ENCODE results near the gene SMURF2. TPM values are rescaled to one million over a fixed set of nuclear protein-coding genes. Genes with fewer than 3 reads are reported as not detected.

Gene SMURF2
- total RNA-seq, 1 donor from 2014 or later: 69.2 TPM

- Mint-ChIP-seq H3K27ac (ENCODE audit: unreplicated experiment) (no peak overlapping the region), H3K36me3 (ENCODE audit: low read depth, unreplicated experiment) (no peaks in the 10 kb centered on the region), H3K4me3 (ENCODE audit: unreplicated experiment) (no peak overlapping the region), H3K9me3 (ENCODE audit: unreplicated experiment) (no peaks in the 10 kb centered on the region), H3K27me3 (ENCODE audit: unreplicated experiment) (peaks cover 5% of the 10 kb centered on the region), H3K4me1 (ENCODE audit: unreplicated experiment) (peaks cover 30% of the 10 kb centered on the region)
- no peak for TF ChIP-seq CTCF (IDR thresholded peaks at IDR 0.05; ENCODE audit: unreplicated experiment)
- no peak for DNase-seq (ENCODE audit: low spot score)
These were observed 40.7 kb upstream of the SMURF2 start for GRCh38 chr17:64702815-64703214.

DNA sequence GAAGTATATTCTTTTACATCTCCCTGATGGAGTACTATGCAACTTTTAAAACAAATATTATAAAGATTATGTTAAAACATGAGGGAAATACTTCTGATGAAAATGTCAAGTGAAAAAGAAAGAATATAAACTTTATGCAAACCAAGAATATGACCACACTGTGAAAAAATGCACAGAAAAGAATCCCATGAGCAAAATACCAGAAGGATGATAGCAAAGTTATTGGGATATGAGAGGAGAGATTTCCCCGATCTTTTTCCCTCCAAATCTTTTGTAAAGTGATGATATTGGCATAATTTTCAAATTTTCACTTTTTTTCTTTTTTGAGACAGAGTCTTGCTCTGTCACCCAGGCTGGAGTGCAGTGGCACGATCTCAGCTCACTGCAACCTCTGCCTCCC lies 36.6 kb upstream of the SMURF2 start:
- no peak overlapping the region for H3K27ac Mint-ChIP-seq (ENCODE audit: unreplicated experiment)
- H3K27me3 Mint-ChIP-seq (ENCODE audit: unreplicated experiment): peaks cover 1% of the 10 kb centered on the region
- DNase-seq (ENCODE audit: low spot score): no peak
- no peaks in the 10 kb centered on the region for H3K36me3 Mint-ChIP-seq (ENCODE audit: low read depth, unreplicated experiment)
- H3K9me3 Mint-ChIP-seq (ENCODE audit: unreplicated experiment): no peaks in the 10 kb centered on the region
- no peaks in the 10 kb centered on the region for H3K4me1 Mint-ChIP-seq (ENCODE audit: unreplicated experiment)
- TF ChIP-seq CTCF (IDR thresholded peaks at IDR 0.05; ENCODE audit: unreplicated experiment): no peak
- H3K4me3 Mint-ChIP-seq (ENCODE audit: unreplicated experiment): no peak overlapping the region

GRCh38 chr17:64694207-64694606 lies 32.1 kb upstream of the SMURF2 start:
- no peak overlapping the region for H3K27ac Mint-ChIP-seq (ENCODE audit: unreplicated experiment)
- no peaks in the 10 kb centered on the region for H3K9me3 Mint-ChIP-seq (ENCODE audit: unreplicated experiment)
- no peaks in the 10 kb centered on the region for H3K36me3 Mint-ChIP-seq (ENCODE audit: low read depth, unreplicated experiment)
- no peak for TF ChIP-seq CTCF (IDR thresholded peaks at IDR 0.05; ENCODE audit: unreplicated experiment)
- DNase-seq (ENCODE audit: low spot score): no peak
- H3K4me1 Mint-ChIP-seq (ENCODE audit: unreplicated experiment): no peaks in the 10 kb centered on the region
- no peak overlapping the region for H3K4me3 Mint-ChIP-seq (ENCODE audit: unreplicated experiment)
- no peaks in the 10 kb centered on the region for H3K27me3 Mint-ChIP-seq (ENCODE audit: unreplicated experiment)

DNA sequence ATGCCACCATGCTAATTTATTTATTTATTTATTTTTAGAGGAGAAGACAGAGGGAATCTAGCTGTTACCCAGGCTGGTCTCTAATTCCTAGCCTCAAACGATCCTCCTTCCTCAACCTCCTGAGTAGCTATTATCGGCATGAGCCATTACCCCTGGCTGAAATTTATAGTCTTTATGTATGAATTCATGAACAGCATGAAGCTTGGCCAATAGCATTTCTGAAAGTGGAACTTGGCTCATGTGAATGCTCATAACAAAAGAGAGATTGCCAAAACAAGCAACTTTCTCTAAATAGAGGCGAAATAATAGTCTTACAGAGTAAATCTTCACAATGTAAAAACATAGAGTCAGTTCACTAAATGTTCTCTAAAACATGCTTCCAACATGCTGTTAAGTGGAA lies 30.1 kb upstream of the SMURF2 start:
- H3K27ac Mint-ChIP-seq (ENCODE audit: unreplicated experiment): no peak overlapping the region
- TF ChIP-seq CTCF (IDR thresholded peaks at IDR 0.05; ENCODE audit: unreplicated experiment): no peak
- H3K4me3 Mint-ChIP-seq (ENCODE audit: unreplicated experiment): no peak overlapping the region
- no peak for DNase-seq (ENCODE audit: low spot score)
- H3K27me3 Mint-ChIP-seq (ENCODE audit: unreplicated experiment): no peaks in the 10 kb centered on the region
- H3K9me3 Mint-ChIP-seq (ENCODE audit: unreplicated experiment): no peaks in the 10 kb centered on the region
- H3K36me3 Mint-ChIP-seq (ENCODE audit: low read depth, unreplicated experiment): no peaks in the 10 kb centered on the region
- H3K4me1 Mint-ChIP-seq (ENCODE audit: unreplicated experiment): no peaks in the 10 kb centered on the region

DNA sequence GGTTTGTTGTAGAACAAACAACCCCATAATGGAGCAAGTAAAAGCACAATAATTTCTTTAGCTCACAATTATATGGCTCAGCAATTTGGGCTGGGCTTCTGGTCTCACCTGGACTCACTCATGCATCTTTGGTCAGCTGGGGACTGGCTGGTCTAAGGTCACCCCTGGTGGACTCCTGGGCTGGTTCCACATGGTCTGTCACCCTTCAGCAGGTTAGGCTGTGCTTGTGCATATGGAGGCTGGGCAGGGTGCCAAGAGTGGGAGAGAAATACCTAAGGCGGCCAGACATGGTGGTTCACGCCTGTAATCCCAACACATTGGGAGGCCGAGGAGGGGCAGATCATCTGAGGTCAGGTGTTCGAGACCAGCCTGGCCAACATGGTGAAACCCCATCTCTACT lies 27.0 kb upstream of the SMURF2 start:
- Mint-ChIP-seq H3K9me3 (ENCODE audit: unreplicated experiment) (no peaks in the 10 kb centered on the region), H3K36me3 (ENCODE audit: low read depth, unreplicated experiment) (no peaks in the 10 kb centered on the region), H3K4me1 (ENCODE audit: unreplicated experiment) (peaks cover 5% of the 10 kb centered on the region), H3K4me3 (ENCODE audit: unreplicated experiment) (no peak overlapping the region), H3K27me3 (ENCODE audit: unreplicated experiment) (peaks cover 6% of the 10 kb centered on the region), H3K27ac (ENCODE audit: unreplicated experiment) (no peak overlapping the region)
- no peak for DNase-seq (ENCODE audit: low spot score)
- TF ChIP-seq CTCF (IDR thresholded peaks at IDR 0.05; ENCODE audit: unreplicated experiment): no peak
